Activated CD4-positive, CD25-positive, alpha-beta regulatory T cell treated with anti-CD3 and anti-CD28 coated beads, Interleukin-2, amount 50 U/mL, for 72 hours (primary cell): ENCODE results near the gene IFNG-AS1.

Experiments
- DNase-seq: peaks from one replicate; pipeline ENCODE4 v3.0.0; 2021

IFNG-AS1 gene

DNA sequence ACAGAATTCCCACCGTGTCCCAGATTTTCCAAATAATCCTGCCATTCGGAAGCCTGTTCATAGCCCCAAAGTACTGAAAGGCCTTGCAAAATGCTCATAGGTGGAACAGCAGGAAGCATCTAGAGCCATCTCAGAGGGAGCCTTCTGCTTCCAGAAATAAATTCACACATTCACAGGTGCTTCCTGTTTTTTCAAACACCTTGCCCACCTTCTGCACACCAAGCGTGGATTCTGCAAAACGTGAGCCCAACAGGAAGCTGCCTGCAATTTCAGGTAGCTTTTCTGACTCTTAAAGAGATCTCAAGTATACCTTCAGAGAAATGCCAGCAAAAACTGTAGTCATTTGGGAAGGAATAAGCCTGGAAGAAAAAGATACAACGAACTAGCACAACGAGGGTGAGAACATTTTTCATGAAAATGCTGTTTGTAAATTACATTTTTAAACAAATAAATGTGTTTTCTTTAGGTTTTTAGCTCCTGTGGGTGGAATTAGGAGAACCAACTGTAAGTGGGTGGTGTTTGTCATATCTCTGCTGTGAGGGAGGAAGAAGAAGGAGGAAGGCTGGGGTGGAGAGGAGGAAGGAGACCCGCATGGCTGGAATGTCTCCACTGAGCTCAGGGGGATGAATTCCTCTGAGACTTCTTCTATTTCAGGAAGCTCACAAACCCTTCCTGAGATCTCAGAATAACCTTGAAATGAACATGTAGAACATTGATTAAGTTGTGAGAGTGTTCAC is at the start of gene IFNG-AS1:
Gene IFNG-AS1 (plus strand): TSS at position 264 of the 737 bp plus-strand sequence.
- DNase-seq, result no peak

DNA sequence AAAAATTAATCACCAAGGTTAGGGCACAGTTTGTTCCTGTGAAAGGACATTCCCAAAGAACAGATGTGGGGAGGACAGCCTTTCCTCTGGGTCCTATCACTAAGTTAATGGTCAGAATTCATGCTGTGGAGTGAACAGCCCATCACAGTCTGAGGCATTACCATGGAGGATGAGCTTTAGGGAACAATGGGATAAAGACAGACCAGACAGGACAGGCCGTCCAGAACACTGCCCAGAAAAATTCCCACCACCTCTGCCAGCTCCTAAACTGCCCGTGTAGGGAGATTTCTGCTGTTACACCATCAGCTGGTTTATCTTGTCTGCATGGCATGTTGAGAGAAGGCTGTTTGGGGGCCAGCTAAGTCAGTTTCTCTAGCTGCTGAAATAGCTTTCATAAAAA is 49.6 kb upstream of the IFNG-AS1 start:
- DNase-seq, result no peak

DNA sequence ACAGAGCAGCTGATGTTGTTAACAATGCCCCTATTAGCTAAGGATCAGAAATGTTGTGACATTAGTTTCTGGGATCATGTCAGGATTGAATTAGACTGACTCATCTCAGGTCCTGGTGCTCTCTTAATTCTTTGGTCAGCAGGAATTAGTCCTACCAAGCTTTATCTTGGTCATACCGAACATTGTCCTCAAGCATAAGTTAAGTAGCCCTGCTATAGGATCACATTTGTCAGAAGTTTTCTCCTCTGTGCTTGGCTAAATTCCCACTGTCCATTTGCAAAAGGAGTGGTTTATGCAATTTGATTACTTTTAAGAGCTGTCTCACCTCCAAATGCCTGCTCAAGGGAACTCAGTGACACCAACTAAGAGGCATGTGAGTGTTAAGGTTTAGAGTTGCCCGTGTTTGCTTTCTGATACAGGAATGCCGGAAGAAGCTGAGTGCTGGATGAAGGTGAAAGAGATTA is 48.4 kb upstream of the IFNG-AS1 start:
- DNase-seq, result no peak

DNA sequence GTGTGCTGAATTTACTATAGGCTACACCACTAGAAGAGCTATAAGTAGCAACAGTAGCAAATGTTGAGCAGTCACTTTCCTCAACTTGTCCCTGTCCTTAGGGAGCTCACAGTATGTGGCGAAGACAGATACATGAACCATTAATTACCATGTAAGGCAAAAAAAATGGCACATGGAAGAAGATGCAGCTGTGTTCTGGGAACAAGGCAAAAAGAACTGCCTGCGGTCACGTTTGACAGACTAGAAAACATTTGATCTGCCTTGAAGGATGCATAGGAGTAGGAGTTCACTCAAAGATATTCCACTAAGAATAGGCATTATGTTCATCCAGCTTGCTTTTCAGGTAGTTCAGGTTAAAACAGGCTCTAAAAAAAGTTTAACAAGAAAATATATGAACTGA is 46.5 kb upstream of the IFNG-AS1 start:
- DNase-seq, result no peak

DNA sequence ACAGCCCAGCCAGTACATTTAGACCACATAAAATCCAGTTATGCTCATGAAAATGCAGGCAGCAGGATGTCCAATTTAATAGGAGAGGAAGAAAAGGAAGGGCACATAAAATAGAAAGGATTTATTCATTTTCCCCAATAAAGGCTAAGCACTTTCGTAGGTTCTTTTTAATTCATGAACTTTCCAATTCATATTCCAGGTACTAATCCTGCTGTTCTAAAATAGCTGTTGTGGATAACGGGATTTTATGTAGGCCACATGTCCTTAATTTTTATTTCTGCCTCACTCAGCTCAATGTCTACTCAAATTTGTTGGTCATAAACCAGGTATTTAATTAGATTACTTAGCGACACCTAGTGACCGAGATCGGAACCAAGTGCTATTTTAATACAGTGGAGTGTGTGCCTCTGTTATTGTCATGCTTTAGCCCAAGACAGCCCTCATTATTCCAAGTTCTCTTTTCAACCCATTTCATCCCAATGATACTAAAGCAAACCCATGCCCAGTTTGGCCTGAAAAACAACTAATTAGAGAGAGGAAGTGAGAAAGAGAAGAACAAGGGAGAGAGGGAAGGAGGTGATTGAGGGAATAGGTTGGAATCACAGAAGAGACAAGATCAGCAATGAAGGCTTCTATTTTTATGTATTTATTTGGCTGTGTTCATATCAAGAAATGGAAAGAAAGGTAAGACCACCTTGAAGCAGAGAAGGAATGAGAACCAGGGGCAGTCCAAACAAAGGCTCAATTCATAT is 45.9 kb upstream of the IFNG-AS1 start:
- peak; percentile 41 for DNase-seq

DNA sequence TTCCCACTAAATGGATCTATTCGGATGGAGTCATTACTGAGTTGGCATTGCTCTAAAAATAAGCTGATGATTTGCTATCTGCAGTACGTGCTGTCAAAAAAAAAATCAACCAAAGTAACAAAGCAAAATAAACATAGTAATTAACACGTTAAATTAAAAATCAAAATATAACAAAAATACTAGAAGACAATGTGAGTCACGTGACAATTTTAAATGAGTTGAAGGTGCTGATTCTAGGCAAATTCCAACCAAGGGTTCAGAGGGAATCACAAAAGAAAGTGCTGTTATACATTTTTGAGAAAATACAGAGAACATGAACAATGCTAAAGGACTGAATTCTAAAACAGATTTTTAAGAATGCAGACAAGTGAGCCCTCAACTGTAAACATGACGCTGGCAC is 45.2 kb upstream of the IFNG-AS1 start:
- DNase-seq, result no peak

DNA sequence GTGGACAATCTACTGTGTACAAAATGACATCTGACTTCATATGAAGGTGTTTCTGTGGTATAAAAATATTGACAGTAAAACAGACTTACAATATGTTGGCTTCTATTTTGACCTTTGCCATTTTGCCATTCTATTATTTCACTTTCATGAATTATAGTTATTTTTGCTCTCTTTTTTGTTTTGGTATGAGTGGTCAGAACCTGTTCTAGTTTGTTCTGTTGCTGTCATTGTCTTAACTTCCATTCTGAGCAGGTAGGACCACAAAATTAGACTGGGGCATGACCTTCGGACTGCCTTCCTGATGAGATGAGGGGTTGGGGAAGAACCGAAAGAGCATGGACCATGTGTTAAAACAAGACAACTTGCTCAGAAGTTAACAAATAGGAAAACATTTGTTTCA is 36.5 kb upstream of the IFNG-AS1 start:
- DNase-seq, result no peak

DNA sequence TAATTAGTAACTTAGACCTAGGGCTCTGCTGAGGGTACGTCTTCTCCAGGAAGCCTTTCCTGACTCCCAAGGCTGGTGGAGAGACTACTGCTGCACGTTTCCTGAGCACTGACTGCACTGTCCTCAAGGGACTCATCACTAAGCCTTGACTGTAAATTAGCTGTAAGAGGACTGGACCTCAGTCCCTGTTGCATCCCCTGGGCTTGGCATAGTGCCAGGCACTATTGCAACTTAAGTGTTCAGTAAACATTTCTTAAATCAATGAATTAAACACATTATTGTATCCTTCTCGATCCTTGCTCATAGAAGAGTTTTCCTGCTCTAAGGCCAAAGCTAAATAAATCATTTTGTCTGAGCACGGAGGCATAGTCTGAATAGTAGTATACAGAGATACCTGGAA is 31.9 kb upstream of the IFNG-AS1 start:
- DNase-seq, result no peak

DNA sequence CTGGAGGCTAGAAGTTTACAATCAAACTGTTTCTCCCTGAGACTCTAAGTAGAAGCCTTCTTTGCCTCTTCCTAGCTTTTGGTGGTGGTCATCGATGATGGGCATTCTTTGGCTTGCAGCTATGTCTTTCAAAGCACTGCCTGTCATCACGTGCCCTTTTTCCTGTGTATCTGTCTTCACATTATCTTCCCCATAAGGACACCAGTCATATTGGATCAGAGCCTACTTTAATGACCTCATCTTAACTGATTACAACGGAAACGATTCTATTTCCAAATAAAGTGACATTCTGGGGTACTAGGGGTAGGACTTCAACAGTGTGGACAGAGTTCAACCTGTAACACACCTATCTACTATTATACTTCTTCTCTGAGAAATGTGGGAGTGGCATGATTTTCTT is 31.1 kb upstream of the IFNG-AS1 start:
- DNase-seq, result no peak

DNA sequence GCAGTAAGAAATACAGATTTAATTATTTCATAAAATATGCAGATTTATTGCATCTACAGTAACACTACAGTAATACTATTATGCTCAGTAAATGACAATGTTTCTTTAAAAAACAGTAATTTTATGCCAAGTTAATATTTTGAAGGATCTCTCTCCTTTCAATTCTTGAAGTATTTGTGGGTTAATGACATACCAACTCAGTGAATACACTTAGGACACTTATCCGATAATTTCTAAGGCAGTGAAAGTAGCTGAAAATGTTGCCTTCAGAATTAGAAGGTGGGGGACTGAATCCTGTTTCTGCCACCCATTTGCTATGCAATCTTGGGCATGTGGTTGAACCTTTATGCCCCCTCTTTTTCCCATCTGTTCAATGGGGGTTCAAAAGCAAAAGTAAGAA is 24.8 kb upstream of the IFNG-AS1 start:
- DNase-seq, result no peak

DNA sequence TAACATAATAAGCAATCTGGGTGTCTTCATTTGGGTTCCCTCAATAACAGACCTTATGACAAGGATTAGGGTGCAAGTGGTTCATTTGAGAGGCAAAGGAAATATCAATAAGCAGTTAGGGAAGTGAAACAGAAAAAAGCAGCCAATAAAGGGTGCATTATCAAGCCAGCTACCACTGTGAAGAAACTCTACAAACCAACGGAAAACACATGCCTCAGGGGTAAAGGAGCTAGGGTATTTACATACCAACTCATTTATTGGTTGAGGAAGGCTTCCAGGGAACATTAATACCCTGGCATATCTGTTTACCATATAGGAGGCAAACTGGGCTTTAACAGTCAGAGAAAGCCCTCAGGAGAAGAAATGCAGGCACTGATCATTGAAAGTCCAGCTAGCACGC is 22.7 kb upstream of the IFNG-AS1 start:
- DNase-seq, result no peak

DNA sequence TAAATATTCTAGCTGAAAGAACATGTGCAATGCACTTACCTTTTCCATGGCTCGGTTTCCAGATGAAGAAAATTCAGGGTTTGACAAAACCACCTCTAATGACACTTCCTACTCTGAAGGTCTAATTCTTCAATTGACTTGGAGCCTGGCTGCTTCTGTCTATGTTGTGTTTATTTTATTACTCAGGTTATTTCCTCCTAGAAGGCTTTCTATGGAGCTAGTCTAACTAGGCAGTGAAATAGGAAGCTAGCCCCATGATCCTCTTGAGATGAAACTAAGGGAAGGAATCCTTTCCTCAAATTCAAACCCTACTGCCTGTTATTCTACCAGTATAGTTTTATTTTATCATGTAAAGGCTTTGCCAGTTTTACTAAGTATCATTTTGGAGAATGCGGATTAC is 20.9 kb upstream of the IFNG-AS1 start:
- no peak for DNase-seq

DNA sequence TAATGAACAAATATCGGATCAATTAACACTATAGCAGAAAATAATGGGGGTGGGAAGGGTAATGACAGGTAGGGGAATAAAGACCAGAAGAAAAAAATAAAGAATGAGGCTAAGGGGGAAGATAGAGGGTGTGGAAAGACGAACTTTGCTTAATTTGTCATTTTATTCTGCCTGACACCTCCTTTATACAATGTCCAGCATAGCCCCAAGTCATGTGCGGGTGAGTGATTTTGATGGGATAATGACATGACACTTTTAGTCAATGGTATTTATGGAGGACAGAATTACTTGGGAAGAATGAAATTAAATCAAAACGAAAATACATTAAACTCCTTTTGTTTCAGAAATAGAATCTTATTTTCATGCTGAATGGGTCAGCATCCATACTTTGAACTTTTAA is 20.5 kb upstream of the IFNG-AS1 start:
- no peak for DNase-seq

DNA sequence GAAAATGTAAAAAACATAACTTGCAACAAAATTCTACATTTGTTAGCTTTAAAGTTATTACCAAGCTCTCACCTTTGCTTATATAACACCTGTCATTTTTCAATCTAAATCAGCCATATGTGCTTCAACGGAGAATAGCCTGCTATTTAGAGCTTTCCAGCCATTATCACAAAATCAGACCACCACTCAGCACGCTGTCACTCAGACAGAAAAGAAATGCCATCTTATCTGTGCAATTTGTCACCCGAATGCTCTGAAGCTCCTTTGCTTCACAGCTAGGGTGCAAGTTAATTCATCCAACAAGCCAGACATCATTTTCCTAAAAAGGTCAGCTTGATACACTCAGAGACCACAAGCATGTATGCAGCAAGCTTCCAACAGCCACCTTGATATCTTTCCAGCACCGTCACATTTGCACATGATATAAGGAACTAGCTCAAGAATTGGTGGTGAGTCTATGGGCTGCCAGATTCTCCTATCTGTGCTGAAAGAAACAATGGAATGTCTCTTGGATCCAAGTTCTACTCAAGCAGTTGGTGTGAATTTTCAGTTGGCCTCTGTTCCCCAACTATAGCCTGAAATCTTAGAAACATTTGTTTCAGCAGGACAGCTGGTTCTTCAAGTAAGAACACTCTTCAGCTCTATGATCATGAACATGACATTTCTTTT is 20.0 kb upstream of the IFNG-AS1 start:
- no peak for DNase-seq

DNA sequence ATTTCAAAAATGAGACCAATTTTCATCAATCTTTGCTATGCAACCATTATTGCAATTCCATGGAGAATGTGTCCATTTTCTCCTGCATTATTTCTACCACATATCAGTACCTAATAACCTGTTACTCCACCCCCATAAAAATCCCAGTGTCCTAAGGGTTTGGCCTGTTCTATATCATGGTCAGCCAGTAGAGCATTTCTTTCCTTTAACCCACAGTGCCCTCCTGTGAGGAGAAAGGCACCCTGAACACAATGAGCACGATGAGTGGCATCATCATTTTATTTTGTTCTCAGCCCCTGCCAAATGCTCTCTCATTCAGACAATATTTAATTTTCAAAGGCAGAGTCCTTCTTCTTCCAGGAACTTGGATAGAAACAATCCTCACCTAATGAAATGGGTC is 11.6 kb upstream of the IFNG-AS1 start:
- DNase-seq, result no peak

DNA sequence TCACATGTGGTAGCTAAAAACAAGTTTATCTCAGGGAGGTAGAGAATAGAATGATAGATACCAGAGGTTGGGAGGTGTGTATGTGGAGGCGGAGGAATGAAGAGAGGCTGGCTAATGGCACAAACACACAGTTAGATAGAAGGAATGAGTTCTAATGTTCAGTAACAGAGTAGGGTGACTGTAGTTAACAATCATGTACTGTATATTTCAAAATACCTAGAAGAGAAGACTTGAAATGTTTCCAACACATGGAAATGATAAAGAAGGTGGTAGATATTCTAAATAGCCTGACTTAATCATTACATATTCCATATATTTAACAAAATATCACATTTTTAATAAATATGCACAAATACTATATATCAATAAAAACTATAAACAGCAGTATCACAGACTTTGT is 8.9 kb upstream of the IFNG-AS1 start:
- no peak for DNase-seq

DNA sequence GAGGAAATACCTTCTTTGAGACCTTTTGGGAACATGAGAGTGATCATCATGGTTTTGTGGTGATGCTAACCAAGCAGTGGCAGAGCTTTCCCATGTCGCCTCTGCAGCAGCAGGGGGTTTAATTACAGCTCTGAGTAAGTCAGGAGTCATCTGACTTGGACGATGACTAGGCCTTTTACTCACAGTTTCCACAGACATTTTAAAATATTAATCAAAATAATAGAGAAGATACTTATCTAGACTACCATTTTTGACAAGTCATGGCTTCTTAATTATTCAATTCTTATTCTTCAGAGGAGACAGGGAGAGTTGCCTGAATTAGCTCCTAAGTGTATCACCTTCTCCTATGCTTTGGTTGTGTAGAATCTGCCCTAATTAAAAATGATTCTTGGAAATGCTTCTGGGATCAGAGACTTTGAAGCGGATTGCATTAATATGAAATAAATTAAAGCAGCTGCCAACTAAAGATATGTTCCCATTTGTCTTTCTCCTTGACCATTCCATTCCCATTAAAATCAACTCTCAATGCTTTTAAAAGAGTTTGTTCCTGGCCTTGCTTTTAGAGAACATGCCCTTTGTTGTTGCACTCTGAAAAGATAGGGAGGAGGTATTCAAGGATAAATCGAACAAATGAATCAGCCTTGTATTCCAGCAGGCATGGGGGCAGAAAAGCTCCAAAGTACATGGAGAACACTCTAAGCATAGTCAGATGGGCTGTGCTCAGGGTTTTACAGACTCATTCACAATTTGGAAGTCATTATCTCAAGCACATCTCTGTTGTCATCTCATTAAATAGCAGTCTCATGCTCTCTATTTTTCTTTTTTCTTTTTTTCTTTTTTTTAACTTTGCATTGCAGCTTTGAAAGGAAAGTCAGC is 7.7 kb upstream of the IFNG-AS1 start:
- DNase-seq, result no peak

DNA sequence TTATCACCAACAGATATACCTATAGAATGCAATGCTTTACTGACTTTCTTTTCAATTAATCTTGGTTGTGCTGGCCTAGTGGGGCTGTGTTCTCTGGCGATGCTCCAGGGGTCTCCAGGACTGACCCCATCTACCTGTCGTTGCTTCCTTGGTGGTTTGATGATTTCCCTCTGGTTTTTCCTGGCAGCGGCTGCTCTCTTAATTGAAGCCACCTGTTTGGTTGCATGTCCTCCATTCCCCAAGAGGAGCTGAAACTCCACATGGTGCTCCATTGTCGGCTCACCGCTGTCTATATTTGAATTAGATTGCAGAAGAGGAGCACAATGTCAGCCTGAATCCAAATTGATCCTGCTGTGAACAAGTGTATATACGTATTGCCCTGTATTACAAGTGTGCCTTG is 7.1 kb upstream of the IFNG-AS1 start:
- DNase-seq, result no peak

DNA sequence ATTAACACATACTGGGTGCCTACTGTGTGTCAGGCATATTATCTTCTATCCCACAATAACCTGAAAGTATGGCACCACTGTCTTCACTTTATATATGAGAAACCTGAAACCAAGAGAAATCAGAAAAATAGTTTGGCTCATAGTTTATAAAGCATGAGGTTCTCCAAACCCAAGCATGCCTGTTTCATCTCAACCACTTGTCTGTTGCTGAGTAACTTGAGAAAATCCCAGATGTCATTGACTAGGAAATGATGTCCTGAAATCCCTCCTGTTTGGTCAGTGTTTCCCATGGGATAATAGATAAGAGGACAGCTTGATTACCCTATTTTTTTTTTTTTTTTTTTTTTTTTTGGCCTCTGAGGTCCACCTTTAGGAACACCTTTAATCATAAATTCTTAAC is 2.6 kb upstream of the IFNG-AS1 start:
- DNase-seq, result no peak

DNA sequence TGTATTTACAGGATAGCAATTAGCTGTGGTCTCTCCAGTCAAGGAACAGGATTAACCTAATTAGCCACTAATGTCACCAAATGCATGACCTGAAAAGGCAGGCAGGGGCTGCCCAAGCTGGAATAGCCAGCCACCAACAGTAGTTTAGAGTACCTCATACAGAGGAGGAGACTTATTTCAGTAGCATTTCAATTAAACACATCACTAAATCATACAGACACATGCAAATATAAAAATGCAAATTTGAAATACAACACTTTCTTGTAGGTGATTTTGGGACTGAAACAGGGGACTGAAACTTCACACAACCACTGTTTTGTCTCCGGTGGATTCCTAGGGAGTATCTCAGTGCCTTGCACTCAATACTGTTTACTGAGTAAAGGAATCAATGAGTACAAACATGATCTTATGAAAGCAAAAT is 636 bp upstream of the IFNG-AS1 start:
- DNase-seq, result no peak

DNA sequence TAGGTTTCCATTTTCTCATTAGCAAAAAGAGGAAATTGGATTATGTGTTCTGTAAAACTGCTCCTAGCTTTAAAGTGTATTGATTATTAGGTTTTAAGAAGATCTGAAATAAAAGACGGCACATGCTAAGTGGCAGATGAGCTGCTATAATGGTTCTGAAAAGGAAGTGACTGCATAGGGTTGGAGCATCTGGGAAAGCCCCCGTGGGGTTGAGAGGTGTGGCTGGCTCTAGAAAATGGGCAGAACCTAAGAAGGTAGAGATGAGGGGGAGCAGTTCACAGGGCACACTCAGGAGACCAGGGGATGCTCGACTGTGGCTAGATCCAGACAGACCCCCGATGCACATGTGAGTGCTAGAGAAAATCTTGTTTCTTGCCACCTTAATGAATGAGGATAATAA is 1.9 kb downstream of the IFNG-AS1 start:
- DNase-seq, result peak; percentile 32

DNA sequence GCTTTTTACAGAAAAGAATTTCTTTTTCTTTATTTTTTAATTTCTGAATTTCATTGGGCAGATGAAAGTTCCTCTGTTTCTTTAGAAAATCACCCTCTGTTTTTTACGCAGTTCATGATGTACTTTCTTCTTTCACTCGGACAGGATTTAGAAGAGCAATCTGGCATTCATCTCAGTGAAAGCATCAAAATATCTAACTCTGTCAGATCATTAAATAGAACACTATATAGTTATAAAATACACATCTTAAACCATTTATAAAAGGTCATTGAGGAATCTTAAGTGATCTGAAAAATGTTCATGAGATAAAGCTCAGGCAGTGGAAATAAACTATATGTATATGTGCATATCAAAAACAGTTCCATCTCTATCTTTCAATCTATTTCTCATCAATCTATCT is 3.9 kb downstream of the IFNG-AS1 start:
- DNase-seq, result no peak

DNA sequence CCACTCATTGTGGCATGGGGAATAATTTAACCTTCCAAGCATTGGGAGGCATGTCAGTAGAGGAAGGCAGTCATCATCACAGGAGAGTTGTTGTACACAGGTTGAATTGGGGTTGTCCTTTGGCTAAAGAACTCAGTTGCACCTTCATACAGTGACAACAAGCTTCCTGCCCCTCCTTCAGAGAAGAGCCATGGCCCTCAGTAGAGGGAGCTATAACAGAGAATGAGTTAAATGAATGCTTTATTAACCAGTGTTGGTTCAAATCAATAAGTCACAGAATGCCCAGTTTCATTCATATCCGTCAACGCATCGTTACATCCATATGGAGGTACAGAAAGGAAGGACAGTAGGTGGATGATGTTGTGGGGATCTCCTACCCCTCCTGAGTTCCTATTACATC is 4.8 kb downstream of the IFNG-AS1 start:
- no peak for DNase-seq
